ENCODE measurements around the gene SPATA17. TPM values are rescaled to one million over a fixed set of nuclear protein-coding genes. Genes with fewer than 3 reads are reported as not detected.

SPATA17 gene
- polyA plus RNA-seq, 1 donor from 2014 or later, result 3.1 TPM

- H3K9me2 ChIP-seq (ENCODE audit: insufficient read depth, low read length), result no peaks in the 10 kb centered on the region
- no peaks in the 10 kb centered on the region for H3F3A ChIP-seq (ENCODE audit: insufficient read depth, low read length, poor library complexity, severe bottlenecking)
- H2AFZ ChIP-seq (ENCODE audit: low read depth, low read length), result no peak overlapping the region
- H3K4me2 ChIP-seq (ENCODE audit: low read length), result no peak overlapping the region
- H3K4me3 ChIP-seq (ENCODE audit: low read length), result no peak overlapping the region
- no peak for TF ChIP-seq REST (IDR thresholded peaks at IDR 0.05; ENCODE audit: borderline replicate concordance)
- no peak for TF ChIP-seq EZH2 (IDR thresholded peaks at IDR 0.05; ENCODE audit: borderline replicate concordance, insufficient read depth, low read length, poor library complexity, severe bottlenecking)
- TF ChIP-seq MXI1 (conservative IDR thresholded peaks at IDR 0.05; ENCODE audit: poor library complexity, severe bottlenecking), result no peak
- no peak for TF ChIP-seq TAF1 (IDR thresholded peaks at IDR 0.05; ENCODE audit: low read depth)
- TF ChIP-seq SMC3 (conservative IDR thresholded peaks at IDR 0.05; ENCODE audit: poor library complexity), result no peak
- TF ChIP-seq EP300 (conservative IDR thresholded peaks at IDR 0.05; ENCODE audit: poor library complexity, severe bottlenecking), result no peak
- no peak for TF ChIP-seq POLR2AphosphoS5 (IDR thresholded peaks at IDR 0.05)
- TF ChIP-seq RAD21 (conservative IDR thresholded peaks at IDR 0.05), result no peak
- no peak for TF ChIP-seq CTCF (IDR thresholded peaks at IDR 0.05; ENCODE audit: poor library complexity, severe bottlenecking)
- no peaks in the 10 kb centered on the region for H3K27me3 ChIP-seq (ENCODE audit: insufficient read depth, low read depth, low read length)
- no peaks in the 10 kb centered on the region for H3K9me3 ChIP-seq (ENCODE audit: low read length)
- no peaks in the 10 kb centered on the region for H3K36me3 ChIP-seq (ENCODE audit: insufficient read depth, low read length)
- H3K79me2 ChIP-seq (replicated peaks; ENCODE audit: insufficient read depth, low read length), result no peaks in the 10 kb centered on the region
- H3K27ac ChIP-seq (ENCODE audit: low read length), result no peak overlapping the region
- no peak overlapping the region for H3K9ac ChIP-seq (ENCODE audit: low read length)
- H4K20me1 ChIP-seq (ENCODE audit: insufficient read depth), result no peaks in the 10 kb centered on the region
These were observed 206.5 kb downstream of the SPATA17 start for GRCh38 chr1:217837691-217838090.

- Histone ChIP-seq H2AFZ (ENCODE audit: low read depth, low read length) (no peak overlapping the region), H4K20me1 (ENCODE audit: insufficient read depth) (no peaks in the 10 kb centered on the region), H3K9me2 (ENCODE audit: insufficient read depth, low read length) (no peaks in the 10 kb centered on the region), H3F3A (ENCODE audit: insufficient read depth, low read length, poor library complexity, severe bottlenecking) (no peaks in the 10 kb centered on the region), H3K27me3 (ENCODE audit: insufficient read depth, low read depth, low read length) (no peaks in the 10 kb centered on the region), H3K79me2 (replicated peaks; ENCODE audit: insufficient read depth, low read length) (no peaks in the 10 kb centered on the region), H3K27ac (ENCODE audit: low read length) (no peak overlapping the region), H3K36me3 (ENCODE audit: insufficient read depth, low read length) (no peaks in the 10 kb centered on the region), H3K4me2 (ENCODE audit: low read length) (no peak overlapping the region), H3K4me3 (ENCODE audit: low read length) (no peak overlapping the region), H3K9me3 (ENCODE audit: low read length) (no peaks in the 10 kb centered on the region), H3K9ac (ENCODE audit: low read length) (no peak overlapping the region)
- TF ChIP-seq POLR2AphosphoS5 (IDR thresholded peaks at IDR 0.05) (no peak), TAF1 (IDR thresholded peaks at IDR 0.05; ENCODE audit: low read depth) (no peak), CTCF (IDR thresholded peaks at IDR 0.05; ENCODE audit: poor library complexity, severe bottlenecking) (no peak), MXI1 (conservative IDR thresholded peaks at IDR 0.05; ENCODE audit: poor library complexity, severe bottlenecking) (no peak), EP300 (conservative IDR thresholded peaks at IDR 0.05; ENCODE audit: poor library complexity, severe bottlenecking) (no peak), EZH2 (IDR thresholded peaks at IDR 0.05; ENCODE audit: borderline replicate concordance, insufficient read depth, low read length, poor library complexity, severe bottlenecking) (no peak), RAD21 (conservative IDR thresholded peaks at IDR 0.05) (no peak)
These were observed 208.0 kb downstream of the SPATA17 start for GRCh38 chr1:217839161-217839560.

Data from neural cell (in vitro differentiated cells).